Lung microvascular endothelial cell (primary cell): ENCODE data around the gene ARHGAP45. TPM values are rescaled to one million over a fixed set of nuclear protein-coding genes. Genes with fewer than 3 reads are reported as not detected.

Experiments
- DNase-seq, 2 donors: peaks; one replicate each; pipeline versions ENCODE4 v3.0.0 to v3.0.0-alpha.2; 2010; ENCODE audit warnings: low read depth in 2 of 2
- total RNA-seq: library from RNA; depleted of rRNA; stranded (reverse); fragments of >200 nt; gene quantifications from 2 replicates; pipeline ENCODE4 v1.2.1, GENCODE V29; 2014

Gene ARHGAP45
- total RNA-seq, 1 donor from 2014 or later, result 17.7 TPM

- no peak for DNase-seq
Observed at GRCh38 chr19:1086613-1087012, 19.6 kb downstream of the ARHGAP45 start.

GRCh38 chr19:1087813-1088415, 20.9 kb downstream of the ARHGAP45 start:
- DNase-seq, result no peak

- DNase-seq, result no peak
Observed at GRCh38 chr19:1088416-1089010, 21.5 kb downstream of the ARHGAP45 start.

- no peak for DNase-seq
Observed at GRCh38 chr19:1089126-1089771, 22.3 kb downstream of the ARHGAP45 start.

- no peak for DNase-seq
Observed at GRCh38 chr19:1089891-1090290, 22.9 kb downstream of the ARHGAP45 start.

- no peak for DNase-seq
Observed at GRCh38 chr19:1090731-1091543, 24.0 kb downstream of the ARHGAP45 start.

- DNase-seq, result no peak
Observed at GRCh38 chr19:1091544-1092175, 24.7 kb downstream of the ARHGAP45 start.

GRCh38 chr19:1093330-1093729, 26.4 kb downstream of the ARHGAP45 start:
- no peak for DNase-seq

GRCh38 chr19:1093811-1094553, 27.0 kb downstream of the ARHGAP45 start:
- no peak for DNase-seq

GRCh38 chr19:1094655-1094977, 27.6 kb downstream of the ARHGAP45 start:
- DNase-seq, result no peak

GRCh38 chr19:1094978-1095701, 28.2 kb downstream of the ARHGAP45 start, which contains the start of gene POLR2E:
TSS of gene POLR2E (minus strand) at chr19:1095375. CDS start at chr19:1095315, 60 bp downstream.
- peak; percentile 99 for DNase-seq

GRCh38 chr19:1097810-1098176, 30.8 kb downstream of the ARHGAP45 start:
- DNase-seq, result no peak

GRCh38 chr19:1098177-1099051, 31.4 kb downstream of the ARHGAP45 start:
- DNase-seq, result no peak

GRCh38 chr19:1101337-1101698, 34.4 kb downstream of the ARHGAP45 start:
- DNase-seq, result peak in 1 of 2 donors; percentile 44

GRCh38 chr19:1102407-1103131, 35.6 kb downstream of the ARHGAP45 start:
- peak; percentile 57 to 95 for DNase-seq

- no peak for DNase-seq
Observed at GRCh38 chr19:1103132-1103707, 36.3 kb downstream of the ARHGAP45 start.

- DNase-seq, result peak; percentile 100
Observed at GRCh38 chr19:1103708-1104310, 36.8 kb downstream of the ARHGAP45 start, which contains the start of gene GPX4. TSS of gene GPX4 (plus strand) at chr19:1103994. CDS start at chr19:1104044, 50 bp downstream.
